GM18507 (cell line): ENCODE results near the gene CSRNP3.
A peak's percentile ranks its signal among the peaks of the same experiment; 100 is the strongest.
"Not testable (repeated sequence)": the region's sequence is repeated elsewhere in the genome, so short reads cannot be mapped to it uniquely, and the experiment has no call there.

ENCODE experiments used
- DNase-seq: peaks from one replicate; pipeline ENCODE4 v3.0.0; 2011; ENCODE audit warnings: low read depth; ENCODE audit not compliant: insufficient read length; ENCODE audit errors: extremely low spot score
- FAIRE-seq: peaks from 2 replicates; lab custom pipeline; 2011; peaks lifted over from hg19 to GRCh38; lab: Jason Lieb, UNC

Gene CSRNP3

GRCh38 chr2:165576409-165577154, 107.1 kb downstream of the CSRNP3 start:
- FAIRE-seq = no peak
- DNase-seq = no peak

DNA sequence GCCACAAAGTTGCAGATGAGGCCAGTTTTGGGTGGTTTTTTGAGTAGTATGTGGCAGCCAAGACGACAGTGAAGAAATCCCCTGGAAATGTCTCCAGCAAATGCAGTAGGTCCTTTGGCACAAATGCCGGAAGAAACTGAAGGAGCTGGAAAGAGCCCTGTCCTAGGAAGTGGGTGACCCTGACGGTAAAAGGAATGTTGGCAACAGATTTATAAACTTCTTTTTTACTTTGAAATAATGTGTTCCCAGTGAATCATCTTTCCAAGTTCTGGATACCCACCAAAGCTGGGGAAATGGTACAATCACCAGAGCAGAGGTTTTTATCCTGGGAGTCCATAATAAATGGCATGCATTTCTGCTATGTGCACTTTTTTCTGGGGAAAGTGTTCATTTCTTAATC, 112.9 kb downstream of the CSRNP3 start:
- DNase-seq (no peak), FAIRE-seq (no peak)

DNA sequence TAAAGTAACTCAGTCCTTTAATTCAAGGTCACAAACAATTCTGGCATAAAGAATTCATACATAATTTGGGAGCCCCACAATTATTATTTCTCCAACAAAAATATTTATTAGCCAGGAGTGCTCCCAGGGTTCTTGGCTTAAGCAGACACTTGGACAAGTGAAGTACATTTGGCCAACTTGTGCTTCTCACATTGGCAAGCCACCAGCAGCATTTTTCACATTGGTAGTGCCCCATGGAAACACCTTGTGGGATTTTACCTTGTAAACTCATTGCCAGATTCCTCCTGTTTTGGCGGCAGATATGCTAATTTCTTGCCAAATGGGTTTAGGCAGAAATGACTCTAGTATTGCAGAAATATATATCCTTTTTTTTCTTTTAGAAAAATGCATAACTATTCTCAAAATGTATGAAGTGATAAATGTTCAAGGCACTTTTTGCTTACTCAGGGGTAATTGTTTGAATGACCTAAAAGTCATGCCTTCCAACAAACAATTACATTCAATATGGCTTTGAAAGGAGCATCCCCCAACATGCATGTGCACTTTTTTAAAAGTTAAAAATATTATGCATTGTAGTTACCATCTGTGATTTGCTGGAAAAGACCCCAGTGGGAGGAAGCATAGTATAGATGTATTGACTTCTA, 113.5 kb downstream of the CSRNP3 start:
- DNase-seq = no peak

DNA sequence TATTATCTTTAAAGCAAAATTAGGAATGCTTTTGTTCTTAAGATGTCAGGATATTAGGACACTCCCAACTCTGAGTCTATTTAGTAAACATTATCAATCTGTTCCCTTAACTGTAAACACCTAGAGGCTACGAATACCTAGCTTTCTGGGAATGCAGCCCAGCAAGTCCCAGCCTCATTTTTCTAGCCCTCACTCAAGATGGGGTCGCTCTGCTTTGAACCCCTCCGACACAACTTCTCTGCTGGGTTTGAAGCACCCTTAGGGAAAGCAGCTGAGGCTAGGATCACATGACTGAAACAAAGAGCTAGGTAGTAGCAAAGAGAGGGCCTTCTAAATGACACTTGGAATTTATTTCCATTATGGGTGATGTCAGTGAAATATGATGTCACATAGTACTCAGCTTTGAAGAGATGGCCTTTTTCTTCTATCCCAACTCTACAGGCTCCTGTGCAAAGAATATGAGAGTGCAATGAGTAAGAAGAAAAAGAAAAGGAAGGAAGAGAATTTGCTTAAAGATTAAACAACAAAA, 114.7 kb downstream of the CSRNP3 start:
- no peak for FAIRE-seq
- DNase-seq = no peak

More for the DNA sequence above, 113.5 kb downstream of the CSRNP3 start:
- FAIRE-seq = no peak

- no peak for FAIRE-seq
- no peak for DNase-seq
Observed at GRCh38 chr2:165586019-165586418, 116.5 kb downstream of the CSRNP3 start.

DNA sequence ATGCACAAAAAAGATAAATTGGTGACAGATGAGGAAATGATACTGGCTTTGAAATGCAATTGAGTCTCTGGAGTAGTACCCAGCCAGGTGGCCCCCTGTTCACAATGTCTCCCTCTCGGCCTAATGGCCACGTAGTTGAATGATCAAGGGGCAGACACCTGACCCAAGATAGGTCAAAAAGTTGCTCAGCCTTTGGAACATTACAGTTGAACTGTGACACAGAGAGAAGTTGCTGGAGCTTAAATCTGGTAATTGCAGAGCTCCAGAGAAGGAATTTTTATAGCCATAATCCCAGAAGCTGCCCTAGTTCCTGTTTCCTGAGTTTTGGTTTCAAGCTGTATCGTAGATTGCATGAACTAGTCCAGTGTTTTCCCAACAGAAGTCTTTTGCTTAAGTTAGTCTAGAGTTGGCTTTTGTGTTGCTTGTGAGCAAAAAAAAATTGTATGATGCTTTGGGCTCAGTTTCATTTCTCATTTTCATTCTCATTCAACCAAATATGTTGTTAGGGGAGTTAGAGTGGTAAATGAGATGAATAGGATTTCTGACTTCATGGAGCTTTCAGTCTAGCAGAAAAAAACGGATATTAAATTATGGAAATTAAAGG, 117.9 kb downstream of the CSRNP3 start:
- DNase-seq = no peak
- peak; percentile 63 for FAIRE-seq

GRCh38 chr2:165590999-165591398, 121.5 kb downstream of the CSRNP3 start:
- FAIRE-seq, DNase-seq: not testable (repeated sequence)

DNA sequence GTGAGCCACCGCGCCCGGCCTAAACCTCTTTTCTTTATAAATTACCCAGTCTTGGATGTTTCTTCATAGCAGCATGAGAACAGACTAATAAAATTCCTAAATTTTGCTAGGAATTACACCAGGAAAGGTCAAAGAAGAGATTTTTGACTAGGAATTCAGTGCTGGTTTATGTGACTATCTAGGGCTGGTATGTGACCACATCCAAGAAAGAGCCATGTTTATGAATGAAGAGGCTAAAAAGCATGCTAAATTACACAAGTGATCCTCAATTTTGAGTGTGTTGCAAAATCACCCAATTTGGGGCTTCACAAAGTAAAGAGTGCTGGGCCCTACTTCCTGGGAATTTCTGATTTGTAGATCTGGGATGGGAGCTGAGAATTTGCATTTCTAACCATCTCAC, 123.6 kb downstream of the CSRNP3 start:
- no peak for FAIRE-seq

DNA sequence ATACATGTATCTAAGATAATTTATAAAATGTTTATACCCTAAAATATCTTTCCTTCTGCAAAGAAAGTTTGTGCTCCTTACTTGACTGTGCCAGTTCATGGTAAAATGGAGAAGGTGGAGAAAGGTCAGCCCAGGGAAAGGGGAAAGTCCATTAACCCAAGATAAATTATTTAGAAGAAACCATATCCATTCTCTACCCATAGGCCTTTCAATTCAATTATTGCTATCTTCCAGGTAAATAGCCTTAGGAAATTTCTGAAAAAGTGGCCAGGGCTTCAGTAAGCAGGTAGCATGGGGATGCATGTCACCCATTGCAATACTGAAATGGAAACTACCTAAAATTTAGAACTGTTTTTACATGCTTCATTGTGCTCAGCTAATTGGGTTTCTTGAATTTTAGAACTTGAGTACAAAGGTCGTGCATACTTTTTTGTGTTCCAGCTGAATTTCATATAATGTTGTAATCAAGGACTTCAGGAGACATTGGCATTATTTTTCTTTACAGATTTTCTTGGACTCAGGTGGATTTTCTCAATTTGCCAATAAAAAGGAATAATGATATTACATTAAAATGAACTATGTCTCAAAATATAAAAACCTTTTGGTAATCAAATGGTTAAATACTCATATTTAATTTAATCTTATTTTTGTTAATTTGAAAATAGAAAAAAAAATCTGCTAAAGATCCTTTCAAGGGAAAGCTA, 124.9 kb downstream of the CSRNP3 start:
- FAIRE-seq (no peak), DNase-seq (no peak)

More for the DNA sequence above, 123.6 kb downstream of the CSRNP3 start:
- no peak for DNase-seq

DNA sequence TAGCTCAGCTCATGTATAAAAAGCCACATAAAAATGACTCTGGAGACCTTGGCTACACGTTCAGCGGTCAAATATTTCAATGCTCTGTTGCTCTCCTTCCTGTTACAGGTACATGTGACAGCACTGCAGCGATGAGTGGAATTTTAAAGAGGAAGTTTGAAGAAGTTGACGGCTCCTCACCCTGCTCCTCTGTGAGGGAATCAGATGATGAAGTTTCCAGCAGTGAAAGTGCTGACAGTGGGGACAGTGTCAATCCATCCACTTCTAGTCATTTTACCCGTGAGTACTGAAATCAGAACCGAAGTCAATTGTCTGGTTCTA, 125.4 kb downstream of the CSRNP3 start:
- no peak for DNase-seq
- FAIRE-seq = peak; percentile 69

DNA sequence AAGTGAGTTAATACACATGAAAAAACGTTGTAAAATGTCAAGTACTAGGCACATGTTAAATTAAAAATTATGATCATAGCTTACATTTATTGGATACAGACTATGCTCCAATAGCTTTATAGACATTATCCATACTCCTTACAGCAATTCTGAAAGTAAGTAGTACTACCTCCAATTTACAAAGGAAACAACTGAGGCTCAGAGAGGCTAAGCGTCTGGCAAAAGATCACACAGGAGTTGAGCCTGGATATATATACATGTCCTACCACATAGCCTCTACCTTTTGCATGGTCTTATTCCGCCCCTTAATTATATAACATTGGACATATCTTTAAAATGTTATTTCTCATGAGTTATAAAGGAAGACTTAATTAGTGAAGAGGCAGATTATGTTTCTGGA, 127.3 kb downstream of the CSRNP3 start:
- FAIRE-seq = no peak
- no peak for DNase-seq

- DNase-seq (no peak), FAIRE-seq (no peak)
Observed at GRCh38 chr2:165601065-165601830, 131.8 kb downstream of the CSRNP3 start.

GRCh38 chr2:165601928-165602521, 132.5 kb downstream of the CSRNP3 start:
- DNase-seq (no peak), FAIRE-seq (no peak)

DNA sequence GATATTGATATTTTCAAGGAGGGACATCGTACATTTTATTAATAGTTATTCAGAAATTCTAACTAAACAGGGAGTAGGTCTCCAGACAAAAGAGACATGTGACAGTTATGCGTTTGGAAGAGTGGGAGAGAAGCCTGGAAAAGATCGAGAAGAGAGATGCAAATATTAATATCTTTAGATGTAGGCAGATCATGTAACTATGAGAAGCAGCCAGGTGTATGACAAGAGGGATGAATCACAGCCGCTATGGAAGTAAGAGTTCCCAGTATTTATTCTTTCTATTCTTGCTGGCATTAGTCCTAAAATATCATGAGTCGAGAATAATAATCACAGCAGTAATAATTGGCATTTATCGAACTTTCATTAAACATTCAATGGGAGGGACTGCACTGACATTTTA, 140.2 kb downstream of the CSRNP3 start:
- FAIRE-seq (no peak), DNase-seq (no peak)

DNA sequence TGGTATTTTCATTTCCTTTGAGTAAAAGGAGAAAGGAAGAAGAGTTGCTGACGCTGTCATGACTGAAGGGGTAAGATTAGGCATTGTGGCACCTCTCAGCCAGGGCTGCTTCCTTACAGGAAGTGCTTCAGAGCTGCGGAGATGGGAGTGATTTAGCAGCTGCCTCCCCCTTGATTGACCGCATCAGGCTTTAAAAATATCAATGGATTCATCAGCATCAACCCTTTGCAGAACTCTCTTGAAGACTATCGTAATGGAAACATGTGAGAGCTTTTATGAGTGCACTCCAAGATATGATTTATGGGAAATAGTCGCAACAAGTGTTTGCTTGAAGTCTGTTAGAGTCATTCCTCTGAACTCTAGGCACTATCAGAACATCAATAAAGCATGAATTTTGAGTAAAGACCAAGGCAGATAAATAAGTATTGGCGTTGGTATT, 141.1 kb downstream of the CSRNP3 start:
- no peak for DNase-seq
- no peak for FAIRE-seq

DNA sequence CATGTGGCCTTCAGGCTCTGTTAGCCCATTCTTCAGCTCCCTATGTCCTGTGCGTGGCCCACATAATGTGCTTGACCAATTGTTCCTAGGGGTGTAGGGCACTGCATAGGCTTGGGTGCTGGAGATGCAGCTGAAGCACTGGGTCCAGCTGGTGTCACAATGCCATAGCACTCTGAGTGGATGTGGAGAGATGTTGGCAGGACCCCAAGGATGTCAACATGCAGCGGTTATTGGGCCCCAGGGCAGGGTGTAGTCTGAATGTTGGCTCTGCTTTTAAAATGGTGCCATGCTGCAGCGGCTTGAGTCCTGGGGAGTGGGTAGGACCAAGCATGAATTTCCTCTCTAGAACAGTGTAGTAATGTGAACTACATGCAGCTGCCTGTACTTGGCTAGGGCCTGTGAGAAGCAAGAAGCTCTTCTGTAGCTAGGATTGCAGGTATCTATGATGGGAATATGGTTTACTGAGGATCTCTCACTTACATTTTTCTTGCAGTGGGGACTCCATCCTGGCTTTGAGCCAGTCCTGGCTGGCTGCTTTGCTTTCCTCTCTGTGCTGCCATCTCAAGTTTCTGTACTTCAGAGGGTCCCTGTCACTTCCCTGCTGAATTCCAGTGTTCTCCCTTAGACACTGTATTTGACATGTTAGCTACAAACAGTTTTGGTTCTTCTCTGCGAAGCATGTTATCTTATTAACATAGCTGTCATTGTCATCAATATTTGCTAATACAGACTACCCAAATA, 148.4 kb downstream of the CSRNP3 start:
- no peak for FAIRE-seq
- DNase-seq = no peak

GRCh38 chr2:165618806-165619205, 149.3 kb downstream of the CSRNP3 start:
- DNase-seq (no peak), FAIRE-seq (no peak)

- no peak for FAIRE-seq
- no peak for DNase-seq
Observed at GRCh38 chr2:165621086-165621560, 151.6 kb downstream of the CSRNP3 start.
